WTC11 (cell line): ENCODE measurements around the gene GAS2L1. TPM values are rescaled to one million over a fixed set of nuclear protein-coding genes. Genes with fewer than 3 reads are reported as not detected.

Experiments
- ATAC-seq: fragments of 200-7000 bp; cut with Tn5 transposase; 2 replicates; pipeline ENCODE4 v1.10.0; 2021; ENCODE audit warnings: mild to moderate bottlenecking, moderate library complexity
- CTCF ChIA-PET: fragments of 300-600 bp; sonication (Branson Sonifier 250); formaldehyde crosslinking; loops from one replicate; lab custom pipeline; 2021; ENCODE audit warnings: antibody characterized with exemption; lab: Charles Lee
- POLR2A ChIA-PET: fragments of 350-600 bp; sonication (Branson Sonifier 250); formaldehyde crosslinking; loops from one replicate; lab custom pipeline; 2021; ENCODE audit warnings: antibody characterized with exemption; lab: Charles Lee
- DNase-seq: peaks from one replicate; pipeline ENCODE4 v3.0.0; 2021; ENCODE audit warnings: low spot score
- H3K27ac Mint-ChIP-seq: 2 replicates; pipeline ENCODE4 v1.8.0; 2021; ENCODE audit warnings: mixed read lengths
- H3K27me3 Mint-ChIP-seq: 2 replicates; pipeline ENCODE4 v1.8.0; 2021; ENCODE audit warnings: low read depth, mild to moderate bottlenecking, moderate library complexity, mixed read lengths
- H3K36me3 Mint-ChIP-seq: 2 replicates; pipeline ENCODE4 v1.8.0; 2021; ENCODE audit warnings: mixed read lengths
- H3K4me1 Mint-ChIP-seq: 2 replicates; pipeline ENCODE4 v1.8.0; 2022; ENCODE audit warnings: mixed read lengths
- H3K4me3 Mint-ChIP-seq: 2 replicates; pipeline ENCODE4 v1.8.0; 2021; ENCODE audit warnings: mild to moderate bottlenecking, moderate library complexity, mixed read lengths
- H3K9me3 Mint-ChIP-seq: 2 replicates; pipeline ENCODE4 v1.8.0; 2021; ENCODE audit warnings: mixed read lengths
- ATF1 ChIP-seq: sonication (generic); formaldehyde crosslinking; IDR thresholded peaks from 2 replicates; pipeline ENCODE4 v1.8.1; 2023; ENCODE audit warnings: mild to moderate bottlenecking, moderate library complexity, missing genetic modification reagents
- FOXJ3 ChIP-seq: sonication (generic); formaldehyde crosslinking; IDR thresholded peaks from 2 replicates; pipeline ENCODE4 v1.9.0; 2021; ENCODE audit warnings: missing genetic modification reagents, mild to moderate bottlenecking, borderline replicate concordance
- JUN ChIP-seq: sonication (generic); formaldehyde crosslinking; IDR thresholded peaks from 2 replicates; pipeline ENCODE4 v1.8.0; 2023; ENCODE audit warnings: mild to moderate bottlenecking, missing genetic modification reagents
- MXD4 ChIP-seq: fragments of 250-450 bp; sonication (Bioruptor Pico); IDR thresholded peaks from 2 replicates; pipeline ENCODE4 v1.8.0; 2021; ENCODE audit warnings: mild to moderate bottlenecking, moderate library complexity, borderline replicate concordance
- NFYB ChIP-seq: sonication (generic); formaldehyde crosslinking; conservative IDR thresholded peaks from 2 replicates; pipeline ENCODE4 v1.8.0; 2022; ENCODE audit warnings: low read depth, missing genetic modification reagents
- NR1H2 ChIP-seq: sonication (generic); formaldehyde crosslinking; IDR thresholded peaks from 2 replicates; pipeline ENCODE4 v1.9.0; 2021; ENCODE audit warnings: mild to moderate bottlenecking, moderate library complexity, missing genetic modification reagents
- TEAD4 ChIP-seq: sonication (generic); formaldehyde crosslinking; IDR thresholded peaks from 2 replicates; pipeline ENCODE4 v1.8.0; 2022; ENCODE audit warnings: mild to moderate bottlenecking, missing genetic modification reagents
- total RNA-seq: library from RNA; stranded (reverse); gene quantifications from 3 replicates; pipeline ENCODE4 v1.2.3, GENCODE V29; 2021
- TF ChIP-seq, protein P1 (sequence below): fragments of 200-600 bp; IDR thresholded peaks from 2 replicates; pipeline ENCODE4 v1.8.0; 2022; ENCODE audit warnings: antibody characterized with exemption
- TF ChIP-seq, protein P2 (sequence below): sonication (generic); formaldehyde crosslinking; IDR thresholded peaks from 2 replicates; pipeline ENCODE4 v1.8.0; 2022; ENCODE audit warnings: mild to moderate bottlenecking, missing genetic modification reagents
- TF ChIP-seq, protein P3 (sequence below): fragments of 250-450 bp; sonication (Bioruptor Pico); IDR thresholded peaks from 2 replicates; pipeline ENCODE4 v1.9.0; 2021; ENCODE audit warnings: mild to moderate bottlenecking
- TF ChIP-seq, protein P4 (sequence below): sonication (generic); formaldehyde crosslinking; IDR thresholded peaks from 2 replicates; pipeline ENCODE4 v1.8.1; 2023; ENCODE audit warnings: mild to moderate bottlenecking, missing genetic modification reagents
- TF ChIP-seq, protein P5 (sequence below): fragments of 250-450 bp; sonication (Bioruptor Pico); IDR thresholded peaks from 2 replicates; pipeline ENCODE4 v1.9.0; 2021; ENCODE audit warnings: moderate library complexity, mild to moderate bottlenecking, inconsistent platforms, borderline replicate concordance
- TF ChIP-seq, protein P6 (sequence below): sonication (generic); formaldehyde crosslinking; IDR thresholded peaks from 2 replicates; pipeline ENCODE4 v1.8.0; 2023; ENCODE audit warnings: missing genetic modification reagents
- TF ChIP-seq, protein P7 (sequence below): sonication (generic); formaldehyde crosslinking; IDR thresholded peaks from 2 replicates; pipeline ENCODE4 v1.8.1; 2023; ENCODE audit warnings: mild to moderate bottlenecking, missing genetic modification reagents, moderate library complexity
- TF ChIP-seq, protein P8 (sequence below): sonication (generic); formaldehyde crosslinking; IDR thresholded peaks from 2 replicates; pipeline ENCODE4 v1.8.0; 2022; ENCODE audit warnings: missing genetic modification reagents

Gene GAS2L1
- total RNA-seq, 1 experiment from 2014 or later, result 19.9 TPM

DNA sequence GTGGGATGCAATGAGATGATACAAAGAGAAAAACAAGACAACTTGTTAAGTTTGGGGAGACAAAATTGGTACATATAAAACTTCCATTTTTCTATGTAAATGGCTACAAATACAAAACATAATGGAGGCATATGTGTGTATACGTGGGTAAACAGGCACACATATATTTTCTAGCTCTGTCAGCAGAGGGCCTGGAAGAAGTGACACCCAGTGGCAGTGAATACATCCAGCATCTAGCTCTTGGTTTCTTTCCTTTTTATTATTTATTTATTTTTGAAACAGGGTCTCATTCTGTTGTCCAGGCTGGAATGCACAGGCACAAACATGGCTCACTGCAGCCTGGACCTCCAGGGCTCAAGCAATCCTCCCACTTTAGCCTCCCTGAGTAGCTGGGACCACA lies 14.1 kb downstream of the GAS2L1 start (continued):
- TF ChIP-seq, protein P1, sequence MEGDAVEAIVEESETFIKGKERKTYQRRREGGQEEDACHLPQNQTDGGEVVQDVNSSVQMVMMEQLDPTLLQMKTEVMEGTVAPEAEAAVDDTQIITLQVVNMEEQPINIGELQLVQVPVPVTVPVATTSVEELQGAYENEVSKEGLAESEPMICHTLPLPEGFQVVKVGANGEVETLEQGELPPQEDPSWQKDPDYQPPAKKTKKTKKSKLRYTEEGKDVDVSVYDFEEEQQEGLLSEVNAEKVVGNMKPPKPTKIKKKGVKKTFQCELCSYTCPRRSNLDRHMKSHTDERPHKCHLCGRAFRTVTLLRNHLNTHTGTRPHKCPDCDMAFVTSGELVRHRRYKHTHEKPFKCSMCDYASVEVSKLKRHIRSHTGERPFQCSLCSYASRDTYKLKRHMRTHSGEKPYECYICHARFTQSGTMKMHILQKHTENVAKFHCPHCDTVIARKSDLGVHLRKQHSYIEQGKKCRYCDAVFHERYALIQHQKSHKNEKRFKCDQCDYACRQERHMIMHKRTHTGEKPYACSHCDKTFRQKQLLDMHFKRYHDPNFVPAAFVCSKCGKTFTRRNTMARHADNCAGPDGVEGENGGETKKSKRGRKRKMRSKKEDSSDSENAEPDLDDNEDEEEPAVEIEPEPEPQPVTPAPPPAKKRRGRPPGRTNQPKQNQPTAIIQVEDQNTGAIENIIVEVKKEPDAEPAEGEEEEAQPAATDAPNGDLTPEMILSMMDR, result no peak
- no peak for TF ChIP-seq MXD4 (CRISPR knock-in tag)
- TF ChIP-seq, protein P2, sequence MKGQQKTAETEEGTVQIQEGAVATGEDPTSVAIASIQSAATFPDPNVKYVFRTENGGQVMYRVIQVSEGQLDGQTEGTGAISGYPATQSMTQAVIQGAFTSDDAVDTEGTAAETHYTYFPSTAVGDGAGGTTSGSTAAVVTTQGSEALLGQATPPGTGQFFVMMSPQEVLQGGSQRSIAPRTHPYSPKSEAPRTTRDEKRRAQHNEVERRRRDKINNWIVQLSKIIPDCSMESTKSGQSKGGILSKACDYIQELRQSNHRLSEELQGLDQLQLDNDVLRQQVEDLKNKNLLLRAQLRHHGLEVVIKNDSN (CRISPR knock-in tag), result no peak

DNA sequence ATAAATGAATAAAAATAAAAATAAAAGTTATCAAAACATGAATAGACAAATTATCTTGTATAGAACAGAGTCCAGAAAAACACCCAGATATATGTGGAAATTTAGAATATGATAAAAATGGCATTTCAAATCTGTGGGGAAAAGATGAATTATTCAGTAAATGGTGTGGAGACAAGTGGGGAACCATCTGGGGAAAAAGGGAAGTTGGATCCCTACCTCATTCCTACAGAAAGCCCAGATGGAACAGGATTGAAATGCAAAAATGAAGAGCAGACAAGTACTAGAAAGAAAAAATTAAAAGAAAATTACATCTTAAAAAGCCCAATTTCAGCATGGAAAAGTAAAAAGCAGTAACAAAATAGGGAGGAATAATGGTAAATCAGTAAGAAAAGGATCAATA lies 17.2 kb downstream of the GAS2L1 start:
- ChIA-PET CTCF (interaction anchor here (1.0 to 1.3 kb wide), 2 partner anchors 9 to 10 kb away, joined by 3 to 7 read pairs; no protein-coding TSS in a partner anchor), POLR2A (no interaction called here)
- Mint-ChIP-seq H3K27ac (peak overlapping the region; percentile 33; the same call in 1 of the 2 replicates), H3K4me3 (no peak overlapping the region), H3K4me1 (no peaks in the 10 kb centered on the region), H3K9me3 (no peaks in the 10 kb centered on the region), H3K27me3 (no peaks in the 10 kb centered on the region), H3K36me3 (no peaks in the 10 kb centered on the region)
- no peak for TF ChIP-seq FOXJ3
- TF ChIP-seq TEAD4 (CRISPR knock-in tag), result no peak
- no peak for TF ChIP-seq NR1H2 (CRISPR knock-in tag)
- TF ChIP-seq, protein P3, sequence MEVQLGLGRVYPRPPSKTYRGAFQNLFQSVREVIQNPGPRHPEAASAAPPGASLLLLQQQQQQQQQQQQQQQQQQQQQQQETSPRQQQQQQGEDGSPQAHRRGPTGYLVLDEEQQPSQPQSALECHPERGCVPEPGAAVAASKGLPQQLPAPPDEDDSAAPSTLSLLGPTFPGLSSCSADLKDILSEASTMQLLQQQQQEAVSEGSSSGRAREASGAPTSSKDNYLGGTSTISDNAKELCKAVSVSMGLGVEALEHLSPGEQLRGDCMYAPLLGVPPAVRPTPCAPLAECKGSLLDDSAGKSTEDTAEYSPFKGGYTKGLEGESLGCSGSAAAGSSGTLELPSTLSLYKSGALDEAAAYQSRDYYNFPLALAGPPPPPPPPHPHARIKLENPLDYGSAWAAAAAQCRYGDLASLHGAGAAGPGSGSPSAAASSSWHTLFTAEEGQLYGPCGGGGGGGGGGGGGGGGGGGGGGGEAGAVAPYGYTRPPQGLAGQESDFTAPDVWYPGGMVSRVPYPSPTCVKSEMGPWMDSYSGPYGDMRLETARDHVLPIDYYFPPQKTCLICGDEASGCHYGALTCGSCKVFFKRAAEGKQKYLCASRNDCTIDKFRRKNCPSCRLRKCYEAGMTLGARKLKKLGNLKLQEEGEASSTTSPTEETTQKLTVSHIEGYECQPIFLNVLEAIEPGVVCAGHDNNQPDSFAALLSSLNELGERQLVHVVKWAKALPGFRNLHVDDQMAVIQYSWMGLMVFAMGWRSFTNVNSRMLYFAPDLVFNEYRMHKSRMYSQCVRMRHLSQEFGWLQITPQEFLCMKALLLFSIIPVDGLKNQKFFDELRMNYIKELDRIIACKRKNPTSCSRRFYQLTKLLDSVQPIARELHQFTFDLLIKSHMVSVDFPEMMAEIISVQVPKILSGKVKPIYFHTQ (CRISPR knock-in tag), result no peak
- TF ChIP-seq, protein P4, sequence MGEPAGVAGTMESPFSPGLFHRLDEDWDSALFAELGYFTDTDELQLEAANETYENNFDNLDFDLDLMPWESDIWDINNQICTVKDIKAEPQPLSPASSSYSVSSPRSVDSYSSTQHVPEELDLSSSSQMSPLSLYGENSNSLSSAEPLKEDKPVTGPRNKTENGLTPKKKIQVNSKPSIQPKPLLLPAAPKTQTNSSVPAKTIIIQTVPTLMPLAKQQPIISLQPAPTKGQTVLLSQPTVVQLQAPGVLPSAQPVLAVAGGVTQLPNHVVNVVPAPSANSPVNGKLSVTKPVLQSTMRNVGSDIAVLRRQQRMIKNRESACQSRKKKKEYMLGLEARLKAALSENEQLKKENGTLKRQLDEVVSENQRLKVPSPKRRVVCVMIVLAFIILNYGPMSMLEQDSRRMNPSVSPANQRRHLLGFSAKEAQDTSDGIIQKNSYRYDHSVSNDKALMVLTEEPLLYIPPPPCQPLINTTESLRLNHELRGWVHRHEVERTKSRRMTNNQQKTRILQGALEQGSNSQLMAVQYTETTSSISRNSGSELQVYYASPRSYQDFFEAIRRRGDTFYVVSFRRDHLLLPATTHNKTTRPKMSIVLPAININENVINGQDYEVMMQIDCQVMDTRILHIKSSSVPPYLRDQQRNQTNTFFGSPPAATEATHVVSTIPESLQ, result no peak
- TF ChIP-seq, protein P5, sequence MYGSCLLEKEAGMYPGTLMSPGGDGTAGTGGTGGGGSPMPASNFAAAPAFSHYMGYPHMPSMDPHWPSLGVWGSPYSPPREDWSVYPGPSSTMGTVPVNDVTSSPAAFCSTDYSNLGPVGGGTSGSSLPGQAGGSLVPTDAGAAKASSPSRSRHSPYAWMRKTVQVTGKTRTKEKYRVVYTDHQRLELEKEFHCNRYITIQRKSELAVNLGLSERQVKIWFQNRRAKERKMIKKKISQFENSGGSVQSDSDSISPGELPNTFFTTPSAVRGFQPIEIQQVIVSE (CRISPR knock-in tag), result no peak
- TF ChIP-seq, protein P1, result no peak
- TF ChIP-seq JUN, result no peak
- TF ChIP-seq, protein P6, sequence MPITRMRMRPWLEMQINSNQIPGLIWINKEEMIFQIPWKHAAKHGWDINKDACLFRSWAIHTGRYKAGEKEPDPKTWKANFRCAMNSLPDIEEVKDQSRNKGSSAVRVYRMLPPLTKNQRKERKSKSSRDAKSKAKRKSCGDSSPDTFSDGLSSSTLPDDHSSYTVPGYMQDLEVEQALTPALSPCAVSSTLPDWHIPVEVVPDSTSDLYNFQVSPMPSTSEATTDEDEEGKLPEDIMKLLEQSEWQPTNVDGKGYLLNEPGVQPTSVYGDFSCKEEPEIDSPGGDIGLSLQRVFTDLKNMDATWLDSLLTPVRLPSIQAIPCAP (CRISPR knock-in tag), result no peak
- TF ChIP-seq ATF1 (CRISPR knock-in tag), result no peak
- TF ChIP-seq, protein P7, sequence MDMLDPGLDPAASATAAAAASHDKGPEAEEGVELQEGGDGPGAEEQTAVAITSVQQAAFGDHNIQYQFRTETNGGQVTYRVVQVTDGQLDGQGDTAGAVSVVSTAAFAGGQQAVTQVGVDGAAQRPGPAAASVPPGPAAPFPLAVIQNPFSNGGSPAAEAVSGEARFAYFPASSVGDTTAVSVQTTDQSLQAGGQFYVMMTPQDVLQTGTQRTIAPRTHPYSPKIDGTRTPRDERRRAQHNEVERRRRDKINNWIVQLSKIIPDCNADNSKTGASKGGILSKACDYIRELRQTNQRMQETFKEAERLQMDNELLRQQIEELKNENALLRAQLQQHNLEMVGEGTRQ (CRISPR knock-in tag), result no peak
- no peak for TF ChIP-seq NFYB (CRISPR knock-in tag)
- TF ChIP-seq, protein P8, sequence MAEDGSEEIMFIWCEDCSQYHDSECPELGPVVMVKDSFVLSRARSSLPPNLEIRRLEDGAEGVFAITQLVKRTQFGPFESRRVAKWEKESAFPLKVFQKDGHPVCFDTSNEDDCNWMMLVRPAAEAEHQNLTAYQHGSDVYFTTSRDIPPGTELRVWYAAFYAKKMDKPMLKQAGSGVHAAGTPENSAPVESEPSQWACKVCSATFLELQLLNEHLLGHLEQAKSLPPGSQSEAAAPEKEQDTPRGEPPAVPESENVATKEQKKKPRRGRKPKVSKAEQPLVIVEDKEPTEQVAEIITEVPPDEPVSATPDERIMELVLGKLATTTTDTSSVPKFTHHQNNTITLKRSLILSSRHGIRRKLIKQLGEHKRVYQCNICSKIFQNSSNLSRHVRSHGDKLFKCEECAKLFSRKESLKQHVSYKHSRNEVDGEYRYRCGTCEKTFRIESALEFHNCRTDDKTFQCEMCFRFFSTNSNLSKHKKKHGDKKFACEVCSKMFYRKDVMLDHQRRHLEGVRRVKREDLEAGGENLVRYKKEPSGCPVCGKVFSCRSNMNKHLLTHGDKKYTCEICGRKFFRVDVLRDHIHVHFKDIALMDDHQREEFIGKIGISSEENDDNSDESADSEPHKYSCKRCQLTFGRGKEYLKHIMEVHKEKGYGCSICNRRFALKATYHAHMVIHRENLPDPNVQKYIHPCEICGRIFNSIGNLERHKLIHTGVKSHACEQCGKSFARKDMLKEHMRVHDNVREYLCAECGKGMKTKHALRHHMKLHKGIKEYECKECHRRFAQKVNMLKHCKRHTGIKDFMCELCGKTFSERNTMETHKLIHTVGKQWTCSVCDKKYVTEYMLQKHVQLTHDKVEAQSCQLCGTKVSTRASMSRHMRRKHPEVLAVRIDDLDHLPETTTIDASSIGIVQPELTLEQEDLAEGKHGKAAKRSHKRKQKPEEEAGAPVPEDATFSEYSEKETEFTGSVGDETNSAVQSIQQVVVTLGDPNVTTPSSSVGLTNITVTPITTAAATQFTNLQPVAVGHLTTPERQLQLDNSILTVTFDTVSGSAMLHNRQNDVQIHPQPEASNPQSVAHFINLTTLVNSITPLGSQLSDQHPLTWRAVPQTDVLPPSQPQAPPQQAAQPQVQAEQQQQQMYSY (CRISPR knock-in tag), result no peak
- ATAC-seq, result no peak
- DNase-seq, result no peak
